NCI-H2196 treated with DMSO at 0.1 percent for 48 hours (cell line): Measurements from ENCODE around the gene MED29.

Source experiments
- DNase-seq: peaks from one replicate; lab custom pipeline; 2025; ENCODE audit not compliant: unreplicated experiment; lab: John Stamatoyannopoulos, UW

The MED29 gene

GRCh38 chr19:39390751-39391437, at the start of gene MED29, which contains the start of gene PAF1:
MED29 (plus strand) TSS chr19:39391378; CDS start chr19:39391423, 45 bp downstream.
PAF1 (minus strand) TSS chr19:39391106; CDS start chr19:39390864, 242 bp downstream.
- DNase-seq: peak; percentile 99

GRCh38 chr19:39341719-39342604, 49.2 kb upstream of the MED29 start, which contains the start of gene SAMD4B:
SAMD4B (plus strand) TSS chr19:39342421; CDS start chr19:39356894, 14,473 bp downstream.
- peak; percentile 99 for DNase-seq

DNA sequence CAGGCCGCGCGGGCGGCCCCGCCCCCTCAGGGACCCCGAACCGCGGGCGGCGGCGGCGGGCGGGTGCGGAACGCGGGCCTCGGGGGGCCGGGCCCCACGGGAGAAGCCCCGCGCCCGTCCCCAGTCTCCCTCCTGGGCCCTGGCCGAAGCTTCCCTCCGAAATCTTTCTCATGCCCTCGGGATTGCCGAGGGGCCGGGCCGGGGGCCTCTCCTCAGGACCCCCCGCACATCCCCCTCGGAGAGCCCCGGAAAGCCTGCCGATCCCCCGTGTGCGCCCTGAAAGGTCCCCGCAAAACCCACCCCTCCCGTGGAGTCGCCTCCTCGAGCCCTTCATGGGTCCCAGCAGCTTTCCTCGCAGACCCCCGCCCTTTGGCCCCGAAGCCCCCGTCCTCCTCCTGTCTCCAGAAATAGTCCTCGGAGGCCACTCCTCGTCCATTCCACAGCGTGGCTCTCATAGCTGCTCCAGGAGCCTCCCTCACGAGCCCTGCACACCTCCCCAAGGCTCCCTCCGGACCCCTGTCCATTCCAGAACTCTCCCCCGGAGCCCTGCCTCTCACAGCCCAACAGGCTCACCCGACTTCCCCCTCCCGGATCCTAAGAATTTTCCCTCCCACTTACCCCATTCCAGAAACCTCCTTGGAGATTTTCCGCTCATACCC, 48.4 kb upstream of the MED29 start:
- DNase-seq: no peak

- no peak for DNase-seq
These were observed 45.2 kb upstream of the MED29 start for GRCh38 chr19:39345956-39346355.

DNA sequence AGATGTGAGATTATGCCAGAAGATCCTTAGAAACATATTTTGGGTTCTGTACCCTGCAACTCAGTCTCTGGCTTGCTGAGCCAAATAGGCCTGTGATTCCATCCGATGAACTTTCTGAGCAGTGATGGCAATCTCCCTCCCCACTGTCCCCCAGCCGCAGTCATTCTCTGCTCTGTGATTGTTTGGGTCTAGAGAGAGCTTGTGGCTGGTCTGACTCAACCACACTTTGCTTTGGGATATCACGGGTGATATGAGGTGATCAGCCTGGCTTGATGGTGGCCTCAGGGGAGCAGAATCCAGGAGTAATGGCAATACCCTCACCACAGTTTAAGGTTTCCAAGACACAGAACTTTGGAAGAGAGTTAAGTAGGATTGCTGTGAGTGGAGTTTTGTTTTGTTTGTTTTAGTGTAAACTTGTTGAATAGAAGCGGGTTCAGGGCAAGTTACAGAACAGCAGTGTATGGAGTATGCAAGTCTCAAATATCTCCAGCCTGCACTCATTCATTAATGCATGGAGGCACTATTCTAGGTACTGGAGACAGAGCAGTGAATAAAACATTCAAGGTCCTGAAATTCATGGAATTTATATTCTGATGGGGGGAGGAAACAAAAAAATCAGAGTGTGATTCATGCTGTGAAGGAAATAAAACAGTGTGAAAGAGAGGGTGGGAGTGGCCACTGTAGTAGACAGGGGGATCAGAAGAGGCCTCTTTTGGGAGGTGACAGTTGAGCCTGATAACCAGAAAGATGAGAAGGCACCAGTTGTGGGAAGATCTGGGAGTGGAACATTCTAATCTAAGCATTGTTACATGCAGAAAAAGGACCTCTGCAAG, 43.6 kb upstream of the MED29 start:
- DNase-seq: no peak

GRCh38 chr19:39349326-39349725, 41.9 kb upstream of the MED29 start:
- no peak for DNase-seq

GRCh38 chr19:39350156-39350555, 41.0 kb upstream of the MED29 start:
- DNase-seq: no peak

- no peak for DNase-seq
These were observed 39.6 kb upstream of the MED29 start for GRCh38 chr19:39351537-39352064.

DNA sequence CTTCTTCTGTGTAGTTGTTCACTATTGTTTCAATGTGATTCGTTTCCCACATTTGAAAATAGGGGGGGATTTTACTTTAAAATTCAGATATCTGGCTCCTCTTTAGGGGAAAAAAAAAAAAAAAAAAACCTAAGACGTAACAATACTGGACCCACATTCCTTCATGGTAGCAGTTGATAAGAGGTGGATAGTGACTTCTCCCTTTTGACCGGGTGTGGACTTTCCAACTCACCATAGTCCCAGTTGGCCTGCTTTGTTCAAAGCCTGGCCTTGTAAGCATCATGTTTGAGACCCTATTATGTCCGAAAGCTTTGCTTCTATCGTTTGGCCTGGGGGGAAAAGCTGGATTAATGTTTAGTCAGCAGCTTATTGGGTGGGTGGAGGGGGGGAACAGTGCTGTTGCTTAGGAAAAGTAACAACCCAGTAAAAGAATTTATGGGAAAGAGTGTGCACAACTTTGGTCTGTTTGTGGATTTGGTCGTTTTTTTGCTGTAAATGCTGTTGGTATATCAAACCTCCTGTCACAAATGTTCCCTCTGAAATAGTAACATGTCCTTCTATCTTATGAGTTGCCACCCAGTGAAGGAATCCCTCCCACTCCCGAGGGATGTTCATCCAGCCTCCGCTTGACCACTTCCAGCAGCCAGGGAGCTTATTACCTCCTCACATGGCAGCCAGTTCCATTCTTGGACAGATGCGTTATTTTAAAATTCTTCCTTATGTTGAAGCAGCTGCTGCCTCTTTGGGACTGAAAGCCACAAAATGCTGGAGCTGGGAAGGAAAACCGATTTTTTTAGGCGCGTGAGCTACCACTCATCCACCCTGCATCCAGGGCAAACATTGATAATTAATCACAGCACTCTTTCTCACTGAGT, 38.6 kb upstream of the MED29 start:
- DNase-seq: no peak

- no peak for DNase-seq
These were observed 35.9 kb upstream of the MED29 start for GRCh38 chr19:39355253-39355652.

DNA sequence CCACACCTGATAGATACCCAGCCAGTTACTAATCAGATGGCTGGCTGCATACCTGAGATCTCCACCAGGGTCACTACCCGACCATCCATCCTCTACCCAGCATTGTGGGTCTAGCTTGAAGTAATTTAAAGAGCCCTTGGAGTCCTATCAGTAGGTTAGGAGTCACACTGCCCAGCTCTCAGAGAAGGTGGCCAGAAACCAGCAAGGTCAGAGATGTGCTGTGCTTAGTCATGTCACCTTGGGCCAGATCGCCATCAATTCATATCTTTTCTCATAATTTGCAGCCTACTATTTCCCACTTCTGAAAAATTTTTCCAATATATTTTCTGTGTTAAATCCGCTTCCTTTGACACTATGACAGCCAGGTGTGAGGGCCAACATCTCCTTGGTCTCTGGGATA, 35.1 kb upstream of the MED29 start:
- no peak for DNase-seq

DNA sequence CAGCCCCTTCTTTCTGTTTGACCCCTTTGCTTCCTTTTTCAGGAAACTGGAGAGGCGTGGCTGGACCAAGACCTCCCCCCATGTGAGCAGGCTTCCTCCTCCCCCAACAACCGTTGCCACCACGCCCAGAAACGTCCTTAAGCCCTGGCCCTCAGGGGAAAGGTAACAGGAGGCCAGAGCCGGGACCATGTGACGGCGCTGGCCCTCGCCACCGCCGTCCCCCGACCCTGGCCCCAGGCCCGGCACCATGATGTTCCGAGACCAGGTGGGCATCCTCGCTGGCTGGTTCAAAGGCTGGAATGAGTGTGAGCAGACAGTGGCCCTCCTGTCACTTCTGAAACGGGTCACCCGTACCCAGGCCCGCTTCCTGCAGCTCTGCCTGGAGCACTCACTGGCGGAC, 34.5 kb upstream of the MED29 start:
- DNase-seq: no peak

GRCh38 chr19:39359026-39359425, 32.2 kb upstream of the MED29 start:
- no peak for DNase-seq

DNA sequence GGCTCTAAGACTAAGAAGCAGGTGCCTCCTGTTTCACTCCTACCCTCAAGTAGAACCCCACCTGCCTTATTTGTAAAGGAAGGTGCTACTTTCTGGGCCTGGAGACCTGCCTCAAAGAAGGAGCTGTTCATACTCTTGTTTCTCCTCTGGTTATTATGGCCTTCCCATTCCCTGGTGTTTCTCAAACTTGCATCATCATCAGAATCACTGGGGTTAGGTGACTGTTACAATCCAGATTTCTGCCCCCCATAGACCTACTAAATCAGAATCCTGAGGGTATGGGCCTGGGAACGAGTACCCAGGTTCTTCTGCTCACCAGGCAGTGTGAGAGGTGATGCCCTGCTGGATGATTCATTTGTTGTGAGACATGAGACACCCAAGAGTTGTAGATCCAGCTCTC, 30.6 kb upstream of the MED29 start:
- no peak for DNase-seq

- no peak for DNase-seq
These were observed 28.2 kb upstream of the MED29 start for GRCh38 chr19:39362682-39363657.

- no peak for DNase-seq
These were observed 27.2 kb upstream of the MED29 start for GRCh38 chr19:39363901-39364457.

DNA sequence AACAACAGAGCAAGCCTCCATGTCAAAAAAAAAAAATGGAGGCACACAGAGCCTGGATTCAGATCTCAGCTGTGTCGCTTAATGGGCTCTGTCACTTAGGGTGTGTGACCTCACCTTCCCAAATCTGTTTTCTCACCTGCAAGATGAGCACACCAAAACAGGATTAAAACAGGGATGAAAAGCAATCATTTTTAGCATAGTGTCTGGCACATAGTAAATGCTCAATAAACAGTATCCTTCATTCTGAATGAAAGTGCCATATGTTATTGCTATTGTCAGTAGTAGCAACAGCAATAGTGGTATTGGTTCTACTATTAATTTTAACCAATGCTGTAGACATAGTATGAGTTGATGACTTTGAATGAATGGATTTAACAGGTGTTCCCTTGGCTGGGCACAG, 25.6 kb upstream of the MED29 start:
- DNase-seq: no peak

DNA sequence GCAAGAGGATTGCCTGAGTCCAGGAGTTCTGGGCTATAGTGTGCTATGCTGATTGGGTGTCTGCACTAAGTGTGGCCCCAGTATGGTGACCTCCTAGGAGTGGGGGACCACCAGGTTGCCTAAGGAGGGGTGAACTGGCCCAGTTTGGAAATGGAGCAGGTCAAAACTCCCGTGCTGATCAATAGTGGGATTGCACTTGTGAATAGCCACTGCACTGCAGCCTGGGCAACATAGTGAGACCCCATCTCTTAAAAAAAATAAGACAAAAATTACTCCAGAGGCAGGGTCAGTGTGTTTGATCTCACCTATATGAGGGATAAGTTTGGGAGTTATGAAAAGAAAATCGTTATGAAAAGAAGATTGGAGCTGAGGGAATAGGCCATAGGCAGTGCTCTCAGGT, 22.0 kb upstream of the MED29 start:
- DNase-seq: no peak
